ENCODE results near the gene HMGXB4. TPM values are rescaled to one million over a fixed set of nuclear protein-coding genes. Genes with fewer than 3 reads are reported as not detected.

HMGXB4 gene
- total RNA-seq, 1 donor from 2014 or later, result 16.7 TPM

GRCh38 chr22:35323305-35323704, 66.0 kb downstream of the HMGXB4 start:
- Histone ChIP-seq H3K4me1 (ENCODE audit: insufficient read depth, low read length) (no peaks in the 10 kb centered on the region), H3K36me3 (ENCODE audit: insufficient read depth, low read length) (peaks cover 37% of the 10 kb centered on the region), H3K27me3 (ENCODE audit: insufficient read depth, low read length) (no peaks in the 10 kb centered on the region), H3K27ac (ENCODE audit: low read depth, low read length) (no peak overlapping the region), H3K9me3 (ENCODE audit: insufficient read depth, low read depth, low read length) (no peaks in the 10 kb centered on the region), H3K9ac (ENCODE audit: low read length) (no peak overlapping the region), H4K20me1 (ENCODE audit: insufficient read depth, low read length) (peaks cover 17% of the 10 kb centered on the region), H3K4me2 (ENCODE audit: low read length) (no peak overlapping the region), H3K4me3 (ENCODE audit: insufficient read depth, low read depth, low read length) (no peak overlapping the region), H3K79me2 (ENCODE audit: insufficient read depth, low read length) (no peaks in the 10 kb centered on the region), H2AFZ (ENCODE audit: low read depth, low read length) (no peak overlapping the region)
- H3K27me3 Mint-ChIP-seq (ENCODE audit: low read depth, unreplicated experiment), result peaks cover 1% of the 10 kb centered on the region
- DNase-seq (ENCODE audit: low read depth) (no peak), FAIRE-seq (no peak)
- no peaks in the 10 kb centered on the region for H3K9me3 Mint-ChIP-seq (ENCODE audit: unreplicated experiment)
- TF ChIP-seq EZH2 (IDR thresholded peaks at IDR 0.05; ENCODE audit: insufficient read depth, low read length) (no peak), CTCF (IDR thresholded peaks at IDR 0.05; ENCODE audit: insufficient read depth, low read depth, low read length) (no peak)
- H3K4me3 Mint-ChIP-seq (ENCODE audit: unreplicated experiment), result no peak overlapping the region
- no peak overlapping the region for H3K27ac Mint-ChIP-seq (ENCODE audit: unreplicated experiment)
- H3K36me3 Mint-ChIP-seq (ENCODE audit: low read depth, unreplicated experiment), result peaks cover 33% of the 10 kb centered on the region
- no peaks in the 10 kb centered on the region for H3K4me1 Mint-ChIP-seq (ENCODE audit: low read depth, unreplicated experiment)

- H3K4me3 ChIP-seq (ENCODE audit: insufficient read depth, low read depth, low read length), result no peak overlapping the region
- Mint-ChIP-seq H3K4me3 (ENCODE audit: unreplicated experiment) (no peak overlapping the region), H3K27me3 (ENCODE audit: low read depth, unreplicated experiment) (peaks cover 1% of the 10 kb centered on the region), H3K36me3 (ENCODE audit: low read depth, unreplicated experiment) (peaks cover 32% of the 10 kb centered on the region), H3K4me1 (ENCODE audit: low read depth, unreplicated experiment) (no peaks in the 10 kb centered on the region), H3K27ac (ENCODE audit: unreplicated experiment) (no peak overlapping the region), H3K9me3 (ENCODE audit: unreplicated experiment) (no peaks in the 10 kb centered on the region)
- no peaks in the 10 kb centered on the region for H3K9me3 ChIP-seq (ENCODE audit: insufficient read depth, low read depth, low read length)
- no peak overlapping the region for H2AFZ ChIP-seq (ENCODE audit: low read depth, low read length)
- no peaks in the 10 kb centered on the region for H3K79me2 ChIP-seq (ENCODE audit: insufficient read depth, low read length)
- peaks cover 17% of the 10 kb centered on the region for H4K20me1 ChIP-seq (ENCODE audit: insufficient read depth, low read length)
- no peak overlapping the region for H3K9ac ChIP-seq (ENCODE audit: low read length)
- no peaks in the 10 kb centered on the region for H3K4me1 ChIP-seq (ENCODE audit: insufficient read depth, low read length)
- DNase-seq (ENCODE audit: low read depth) (no peak), FAIRE-seq (no peak)
- TF ChIP-seq EZH2 (IDR thresholded peaks at IDR 0.05; ENCODE audit: insufficient read depth, low read length) (no peak), CTCF (IDR thresholded peaks at IDR 0.05; ENCODE audit: insufficient read depth, low read depth, low read length) (no peak)
- no peaks in the 10 kb centered on the region for H3K27me3 ChIP-seq (ENCODE audit: insufficient read depth, low read length)
- no peak overlapping the region for H3K4me2 ChIP-seq (ENCODE audit: low read length)
- no peak overlapping the region for H3K27ac ChIP-seq (ENCODE audit: low read depth, low read length)
- peaks cover 35% of the 10 kb centered on the region for H3K36me3 ChIP-seq (ENCODE audit: insufficient read depth, low read length)
Measured at GRCh38 chr22:35324067-35324466, 66.8 kb downstream of the HMGXB4 start.

- H3K79me2 ChIP-seq (ENCODE audit: insufficient read depth, low read length), result no peaks in the 10 kb centered on the region
- H3K4me1 ChIP-seq (ENCODE audit: insufficient read depth, low read length), result no peaks in the 10 kb centered on the region
- DNase-seq (ENCODE audit: low read depth) (no peak), FAIRE-seq (no peak)
- no peaks in the 10 kb centered on the region for H3K27me3 ChIP-seq (ENCODE audit: insufficient read depth, low read length)
- TF ChIP-seq CTCF (IDR thresholded peaks at IDR 0.05; ENCODE audit: insufficient read depth, low read depth, low read length) (no peak), EZH2 (IDR thresholded peaks at IDR 0.05; ENCODE audit: insufficient read depth, low read length) (no peak)
- H3K4me1 Mint-ChIP-seq (ENCODE audit: low read depth, unreplicated experiment), result no peaks in the 10 kb centered on the region
- H3K27ac ChIP-seq (ENCODE audit: low read depth, low read length), result no peak overlapping the region
- H3K9ac ChIP-seq (ENCODE audit: low read length), result no peak overlapping the region
- no peak overlapping the region for H3K4me3 Mint-ChIP-seq (ENCODE audit: unreplicated experiment)
- H3K4me2 ChIP-seq (ENCODE audit: low read length), result no peak overlapping the region
- H4K20me1 ChIP-seq (ENCODE audit: insufficient read depth, low read length), result peaks cover 17% of the 10 kb centered on the region
- H3K36me3 ChIP-seq (ENCODE audit: insufficient read depth, low read length), result peaks cover 33% of the 10 kb centered on the region
- H3K4me3 ChIP-seq (ENCODE audit: insufficient read depth, low read depth, low read length), result no peak overlapping the region
- peaks cover 1% of the 10 kb centered on the region for H3K27me3 Mint-ChIP-seq (ENCODE audit: low read depth, unreplicated experiment)
- no peak overlapping the region for H3K27ac Mint-ChIP-seq (ENCODE audit: unreplicated experiment)
- no peaks in the 10 kb centered on the region for H3K9me3 Mint-ChIP-seq (ENCODE audit: unreplicated experiment)
- no peaks in the 10 kb centered on the region for H3K9me3 ChIP-seq (ENCODE audit: insufficient read depth, low read depth, low read length)
- no peak overlapping the region for H2AFZ ChIP-seq (ENCODE audit: low read depth, low read length)
- peaks cover 29% of the 10 kb centered on the region for H3K36me3 Mint-ChIP-seq (ENCODE audit: low read depth, unreplicated experiment)
Measured at GRCh38 chr22:35324762-35325161, 67.5 kb downstream of the HMGXB4 start.
